CD4-positive, alpha-beta T cell treated with Interleukin-2 at 100 ng/mL for 4 hours (primary cell): Measurements from ENCODE around the gene ZNF101.
"Not testable (repeated sequence)": the region's sequence is repeated elsewhere in the genome, so short reads cannot be mapped to it uniquely, and the experiment has no call there.

Experiments
- DNase-seq: peaks from one replicate; pipeline ENCODE4 v3.0.0-alpha.2; 2020; ENCODE audit warnings: low spot score

The ZNF101 gene

DNA sequence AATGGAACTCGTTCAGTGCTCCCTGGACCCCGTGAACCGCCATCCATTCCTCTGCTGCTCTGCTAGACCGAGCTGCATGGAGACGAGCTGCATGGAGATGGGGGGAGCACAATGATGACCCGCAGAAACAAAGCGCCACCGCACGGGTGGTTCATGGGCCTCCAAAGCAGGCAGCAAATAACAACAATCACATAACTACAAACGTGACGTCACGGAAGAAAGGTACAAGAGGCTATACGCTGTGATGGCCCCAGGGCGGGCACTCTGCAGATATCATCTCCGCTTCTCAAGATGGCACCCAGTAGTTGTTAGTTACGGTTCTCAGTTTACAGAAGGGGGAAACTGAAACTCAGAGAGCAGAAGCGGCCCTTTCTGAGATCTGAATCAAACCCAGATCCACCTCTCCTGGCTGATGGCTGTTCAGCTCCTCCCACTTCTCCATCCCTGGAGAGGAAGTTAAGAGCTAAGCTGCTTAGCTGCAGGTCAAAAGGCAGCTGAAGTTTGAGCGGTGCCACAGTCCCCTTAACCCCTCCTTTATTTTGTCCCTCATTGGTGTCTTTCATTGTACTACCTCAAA lies 6.9 kb upstream of the ZNF101 start:
- DNase-seq = peak; percentile 50

DNA sequence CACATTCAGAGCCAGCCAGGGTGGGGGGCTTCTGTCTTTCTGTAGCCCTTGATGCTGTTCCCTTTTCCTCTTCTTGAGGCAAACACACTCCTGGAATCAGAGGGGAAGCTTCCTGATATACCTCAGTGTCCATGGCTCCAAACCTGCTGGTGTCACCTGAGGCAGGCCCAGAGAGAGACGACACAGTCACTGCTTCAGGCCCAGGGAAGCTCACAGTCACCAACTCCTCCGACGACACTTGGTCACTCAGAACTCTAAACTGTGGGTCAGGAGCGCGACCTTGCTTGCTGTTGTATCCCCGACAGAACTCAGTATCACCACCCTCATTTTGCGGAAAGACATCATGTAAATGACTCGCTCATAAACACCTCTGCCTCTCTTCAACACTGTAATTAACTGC lies 6.3 kb upstream of the ZNF101 start:
- DNase-seq = no peak

DNA sequence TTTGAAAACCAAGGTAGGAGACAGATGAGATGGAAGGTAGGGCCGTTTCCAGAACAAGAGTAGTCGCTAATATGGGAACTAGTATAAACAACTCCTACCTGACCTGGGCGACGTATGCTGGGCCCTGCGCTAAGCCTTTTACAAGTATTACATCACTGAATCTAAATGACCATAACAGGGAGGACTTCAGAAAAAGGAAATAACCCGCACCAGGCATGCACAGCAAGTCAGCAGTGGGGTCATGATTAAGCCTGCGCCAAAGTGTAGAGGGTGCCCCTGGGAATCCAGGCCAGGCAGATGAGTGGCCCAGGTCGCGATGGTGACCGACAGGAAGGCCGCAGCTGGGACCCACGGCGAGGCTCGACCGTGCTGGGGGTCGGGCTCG lies 5.8 kb upstream of the ZNF101 start:
- peak; percentile 2 for DNase-seq

DNA sequence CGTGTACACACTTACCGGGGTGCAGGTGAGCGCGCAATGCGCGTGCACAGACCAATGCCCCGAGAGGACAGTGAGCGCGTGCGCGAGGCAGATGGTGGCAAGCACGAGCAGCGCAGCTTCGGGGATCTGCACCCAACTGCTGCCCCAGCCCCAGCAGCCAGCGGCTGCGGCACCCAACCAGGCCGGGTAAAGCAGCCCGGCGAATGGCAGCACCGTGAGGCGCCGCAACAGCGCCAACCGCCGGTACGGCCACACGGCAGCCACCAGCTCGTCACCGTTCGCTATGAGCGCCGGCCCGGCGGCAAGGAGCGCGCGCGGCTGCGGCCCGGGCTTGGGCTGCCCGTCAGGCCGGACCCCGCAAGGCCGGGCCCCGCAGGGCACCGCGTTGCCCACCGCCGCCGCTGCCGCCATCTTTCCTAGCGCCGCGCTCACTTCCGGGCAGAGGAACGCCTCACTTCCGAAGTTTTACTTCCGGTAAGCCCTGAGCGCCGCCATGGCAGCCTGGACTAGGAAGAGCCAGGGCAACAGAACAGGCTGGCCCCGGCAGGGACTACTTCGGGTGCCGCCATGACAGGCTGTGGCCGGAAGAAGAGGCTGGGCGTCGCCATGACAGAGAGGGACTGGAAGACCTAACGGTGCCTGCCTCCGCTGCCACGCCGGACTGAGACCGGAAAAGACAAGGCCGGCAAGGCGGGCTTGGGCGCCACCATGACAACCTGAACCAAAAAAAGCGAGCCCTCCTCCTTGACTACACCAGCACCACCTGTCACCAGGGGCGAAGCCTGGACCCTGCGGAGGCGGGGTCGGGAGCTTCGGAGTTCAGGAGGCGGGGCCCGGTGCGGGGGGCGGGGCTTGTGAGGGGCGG lies 5.2 kb upstream of the ZNF101 start, which contains the start of gene ATP13A1:
TSS of gene ATP13A1 (minus strand) at position 421 of the 865 bp plus-strand sequence. CDS start at position 411, 10 bp downstream.
- peak; percentile 98 for DNase-seq

GRCh38 chr19:19665420-19665948 lies 3.2 kb upstream of the ZNF101 start:
- not testable (repeated sequence) for DNase-seq

DNA sequence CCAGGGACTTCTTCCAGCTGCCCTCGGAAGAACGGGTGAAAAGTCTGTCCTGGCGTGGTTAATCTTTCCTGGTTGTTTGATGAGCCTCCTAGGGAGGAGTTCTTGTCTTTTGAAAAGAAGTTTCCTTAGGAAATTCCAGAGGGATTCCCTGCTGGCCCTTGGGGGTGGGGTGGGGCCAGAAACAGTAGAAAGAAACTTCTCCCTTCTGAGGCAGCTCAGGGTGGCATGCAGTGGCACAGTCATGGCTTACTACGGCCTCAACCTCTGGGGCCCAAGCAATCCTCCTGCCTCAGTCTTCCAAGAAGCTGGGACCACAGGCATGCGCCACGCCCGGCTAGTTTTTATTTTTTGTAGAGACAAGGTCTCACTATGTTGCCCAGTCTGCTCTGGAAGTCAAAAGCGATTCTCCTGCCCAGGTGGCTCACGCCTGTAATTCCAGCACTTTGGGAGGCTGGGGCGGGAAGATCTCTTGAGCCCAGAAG lies 1.5 kb downstream of the ZNF101 start:
- DNase-seq = peak; percentile 23

- DNase-seq = no peak
Measured at GRCh38 chr19:19672816-19673215, 4.2 kb downstream of the ZNF101 start.

GRCh38 chr19:19674315-19674714 lies 5.7 kb downstream of the ZNF101 start:
- DNase-seq = no peak

GRCh38 chr19:19677579-19677978 lies 8.9 kb downstream of the ZNF101 start:
- no peak for DNase-seq

- no peak for DNase-seq
Measured at GRCh38 chr19:19679176-19680073, 10.8 kb downstream of the ZNF101 start.

GRCh38 chr19:19686119-19686518 lies 17.5 kb downstream of the ZNF101 start:
- DNase-seq = not testable (repeated sequence)

DNA sequence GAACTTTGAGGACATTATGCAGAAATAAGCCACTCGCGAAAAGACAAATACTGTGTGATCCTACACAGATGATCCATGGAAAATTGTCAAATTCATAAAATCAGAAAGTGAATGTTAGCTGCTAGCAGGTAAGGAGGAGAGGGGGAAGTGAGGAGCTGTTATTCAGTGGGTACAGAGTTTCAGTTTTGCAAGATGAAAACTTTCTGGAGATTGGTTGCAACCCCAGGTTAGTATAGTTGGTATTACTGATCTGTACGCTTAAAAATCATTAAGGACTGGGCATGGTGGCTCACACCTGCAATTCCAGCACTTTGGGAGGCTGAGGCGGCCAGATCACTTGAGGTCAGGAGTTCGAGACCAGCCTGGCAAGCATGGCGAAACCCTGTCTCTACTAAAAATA lies 17.9 kb downstream of the ZNF101 start:
- DNase-seq = no peak

DNA sequence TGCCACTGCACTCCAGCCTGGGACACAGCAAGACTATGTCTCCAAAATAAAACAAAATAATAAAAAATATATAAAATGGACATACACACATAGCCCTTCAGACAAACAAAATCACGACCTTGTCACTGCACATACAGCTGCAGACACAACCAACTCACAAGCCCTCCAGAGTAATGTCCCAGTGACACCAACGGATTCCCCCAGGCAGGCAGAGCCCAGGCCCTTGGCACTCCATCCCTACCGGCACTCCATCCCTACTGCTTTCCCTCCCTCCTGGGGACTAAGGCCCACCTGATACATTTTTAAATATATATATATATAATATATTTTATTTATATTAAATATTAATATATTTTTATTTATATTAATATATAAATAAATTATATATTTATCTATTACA lies 18.5 kb downstream of the ZNF101 start:
- DNase-seq = no peak

DNA sequence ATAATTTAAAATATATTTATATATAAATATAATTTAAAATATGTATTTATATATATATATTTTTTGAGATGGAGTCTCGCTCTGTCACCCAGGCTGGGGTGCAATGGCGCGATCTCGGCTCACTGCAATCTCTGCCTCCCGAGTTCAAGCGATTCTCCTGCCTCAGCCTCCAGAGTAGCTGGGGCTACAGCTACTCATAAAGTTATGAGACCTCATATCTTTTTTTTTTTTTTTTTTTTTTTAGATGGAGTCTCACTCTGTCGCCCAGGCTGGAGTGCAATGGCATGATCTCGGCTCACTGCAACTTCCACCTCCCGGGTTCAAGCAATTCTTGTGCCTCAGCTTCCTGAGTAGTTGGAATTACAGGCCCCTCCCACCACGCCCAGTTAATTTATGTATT lies 20.4 kb downstream of the ZNF101 start:
- DNase-seq = not testable (repeated sequence)

- no peak for DNase-seq
Measured at GRCh38 chr19:19691683-19692082, 23.0 kb downstream of the ZNF101 start.

DNA sequence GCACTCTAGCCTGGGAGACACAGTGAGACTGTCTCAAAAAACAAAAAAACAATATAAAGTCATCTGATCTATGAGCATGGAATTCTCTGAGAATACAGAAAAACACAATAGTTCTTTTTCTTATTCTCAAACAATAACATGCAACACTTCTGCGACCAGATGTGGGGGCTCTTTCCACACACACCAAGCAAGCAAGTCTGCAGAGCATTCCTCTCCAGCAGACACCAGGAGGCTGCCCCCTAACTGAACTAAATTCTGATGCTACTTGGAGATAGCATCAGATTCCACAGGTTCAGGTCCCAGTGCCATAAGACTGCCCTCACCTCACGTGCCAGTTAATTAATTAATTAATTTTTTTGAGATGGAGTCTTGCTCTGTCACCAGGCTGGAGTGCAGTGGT lies 27.7 kb downstream of the ZNF101 start:
- DNase-seq = no peak

DNA sequence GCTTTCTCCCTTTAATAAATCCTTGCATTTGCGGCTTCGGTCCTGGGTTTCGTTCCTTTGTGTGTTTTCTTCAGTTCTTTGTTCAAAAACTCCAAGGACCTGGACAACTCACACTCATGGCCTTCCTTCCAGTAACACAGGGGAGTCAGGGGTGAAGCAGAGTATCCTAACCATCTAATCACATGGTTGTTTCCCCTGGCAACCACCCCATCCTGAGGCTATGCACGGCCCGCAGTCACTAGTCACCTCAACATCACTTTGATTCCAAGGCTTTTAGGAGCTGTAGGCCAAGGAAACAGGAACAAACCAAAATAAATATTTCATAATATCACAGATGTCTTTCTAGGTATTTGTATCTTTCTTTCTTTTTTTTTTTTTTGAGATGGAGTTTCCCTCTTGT lies 28.9 kb downstream of the ZNF101 start:
- DNase-seq = no peak

GRCh38 chr19:19700493-19700892 lies 31.9 kb downstream of the ZNF101 start:
- DNase-seq = not testable (repeated sequence)

DNA sequence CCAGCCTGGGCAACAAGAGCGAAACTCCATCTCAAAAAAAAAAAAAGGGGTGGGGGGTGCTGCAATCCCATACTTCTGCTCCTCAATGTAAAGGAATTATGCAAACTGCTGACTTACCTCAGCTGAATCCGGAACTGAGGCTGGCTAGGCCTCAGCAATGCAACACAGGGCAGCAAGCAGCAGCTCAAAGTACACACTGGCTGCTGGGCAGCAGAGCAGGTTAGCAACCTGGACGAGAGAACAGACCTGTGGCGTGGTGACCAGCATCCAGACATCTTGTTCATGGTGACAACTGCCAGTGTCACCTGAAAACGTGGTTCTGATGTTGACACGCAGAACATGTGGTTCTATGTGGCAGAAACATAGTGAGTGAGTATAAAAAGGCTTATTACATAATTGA lies 36.2 kb downstream of the ZNF101 start:
- DNase-seq = no peak

GRCh38 chr19:19710506-19710905 lies 41.9 kb downstream of the ZNF101 start:
- no peak for DNase-seq

- DNase-seq = no peak
Measured at GRCh38 chr19:19711306-19711933, 42.8 kb downstream of the ZNF101 start.
